ENCODE measurements around the gene DDX25. TPM values are rescaled to one million over a fixed set of nuclear protein-coding genes. Genes with fewer than 3 reads are reported as not detected.

Gene DDX25
- total and polyA plus RNA-seq, 2 experiments from 2014 or later, result 0.80 to 0.87 TPM

GRCh38 chr11:125924384-125925007, 20.2 kb downstream of the DDX25 start:
- peak overlapping the region; percentile 63 for H3K27ac ChIP-seq

GRCh38 chr11:125925247-125925740, 21.0 kb downstream of the DDX25 start:
- 41% methylated on average over 6 of the region's 6 CpGs for WGBS (ENCODE audit: low lambda C conversion rate, missing lambda C conversion rate)
- Histone ChIP-seq H3K9me2 (replicated peaks; ENCODE audit: insufficient read depth) (no peaks in the 10 kb centered on the region), H3K27me3 (no peaks in the 10 kb centered on the region), H3K4me2 (no peak overlapping the region), H3K27ac (peak overlapping the region; percentile 63), H3K79me2 (no peaks in the 10 kb centered on the region), H3K4me3 (no peak overlapping the region), H4K20me1 (ENCODE audit: insufficient read depth, poor library complexity, severe bottlenecking) (no peaks in the 10 kb centered on the region), H3K9me3 (ENCODE audit: low read depth) (no peaks in the 10 kb centered on the region), H2AFZ (no peak overlapping the region), H3K36me3 (replicated peaks; ENCODE audit: insufficient read depth, low read depth) (no peaks in the 10 kb centered on the region), H3K4me1 (ENCODE audit: insufficient read depth) (peaks cover 15% of the 10 kb centered on the region)
- peak; percentile 23 for TF ChIP-seq CTCF (IDR thresholded peaks at IDR 0.05; ENCODE audit: poor library complexity)
- no peak for TF ChIP-seq EZH2 (IDR thresholded peaks at IDR 0.05; ENCODE audit: borderline replicate concordance)
- no peak for TF ChIP-seq EZH2phosphoT487 (IDR thresholded peaks at IDR 0.05; ENCODE audit: low read depth, severe bottlenecking, unreplicated experiment)
- DNase-seq (ENCODE audit: low spot score), result peak; percentile 74

More at GRCh38 chr11:125924384-125925007, 20.2 kb downstream of the DDX25 start:
- Histone ChIP-seq H3K79me2 (no peaks in the 10 kb centered on the region), H3K9me3 (ENCODE audit: low read depth) (no peaks in the 10 kb centered on the region), H3K36me3 (replicated peaks; ENCODE audit: insufficient read depth, low read depth) (no peaks in the 10 kb centered on the region), H3K4me3 (no peak overlapping the region), H3K4me2 (no peak overlapping the region), H3K9me2 (replicated peaks; ENCODE audit: insufficient read depth) (no peaks in the 10 kb centered on the region), H2AFZ (no peak overlapping the region), H4K20me1 (ENCODE audit: insufficient read depth, poor library complexity, severe bottlenecking) (no peaks in the 10 kb centered on the region), H3K27me3 (no peaks in the 10 kb centered on the region), H3K4me1 (ENCODE audit: insufficient read depth) (peaks cover 15% of the 10 kb centered on the region)
- WGBS (ENCODE audit: low lambda C conversion rate, missing lambda C conversion rate), result 85% methylated on average over 9 of the region's 9 CpGs
- no peak for TF ChIP-seq EZH2phosphoT487 (IDR thresholded peaks at IDR 0.05; ENCODE audit: low read depth, severe bottlenecking, unreplicated experiment)
- TF ChIP-seq EZH2 (IDR thresholded peaks at IDR 0.05; ENCODE audit: borderline replicate concordance), result no peak
- TF ChIP-seq CTCF (IDR thresholded peaks at IDR 0.05; ENCODE audit: poor library complexity), result no peak
- DNase-seq (ENCODE audit: low spot score), result no peak

- Histone ChIP-seq H3K9me3 (ENCODE audit: low read depth) (no peaks in the 10 kb centered on the region), H3K4me2 (no peak overlapping the region), H3K79me2 (no peaks in the 10 kb centered on the region), H3K36me3 (replicated peaks; ENCODE audit: insufficient read depth, low read depth) (no peaks in the 10 kb centered on the region), H2AFZ (no peak overlapping the region), H3K27ac (peak overlapping the region; percentile 23), H3K4me3 (no peak overlapping the region), H3K27me3 (no peaks in the 10 kb centered on the region), H4K20me1 (ENCODE audit: insufficient read depth, poor library complexity, severe bottlenecking) (no peaks in the 10 kb centered on the region), H3K4me1 (ENCODE audit: insufficient read depth) (peaks cover 15% of the 10 kb centered on the region), H3K9me2 (replicated peaks; ENCODE audit: insufficient read depth) (no peaks in the 10 kb centered on the region)
- 88% methylated on average over 3 of the region's 3 CpGs for WGBS (ENCODE audit: low lambda C conversion rate, missing lambda C conversion rate)
- TF ChIP-seq CTCF (IDR thresholded peaks at IDR 0.05; ENCODE audit: poor library complexity) (no peak), EZH2phosphoT487 (IDR thresholded peaks at IDR 0.05; ENCODE audit: low read depth, severe bottlenecking, unreplicated experiment) (no peak), EZH2 (IDR thresholded peaks at IDR 0.05; ENCODE audit: borderline replicate concordance) (no peak)
- DNase-seq (ENCODE audit: low spot score), result no peak
Measured at GRCh38 chr11:125925804-125926203, 21.5 kb downstream of the DDX25 start.

Data from hepatocyte (in vitro differentiated cells).